ENCODE results near the gene HLA-DOB.

GRCh38 chr6:32809171-32809570, 7.6 kb downstream of the HLA-DOB start:
- no peak for TF ChIP-seq CTCF (IDR thresholded peaks at IDR 0.05)
- TF ChIP-seq POLR2AphosphoS5 (IDR thresholded peaks at IDR 0.05), result no peak
- TF ChIP-seq POLR2A (IDR thresholded peaks at IDR 0.05), result no peak
